RPMI7951 (cell line): ENCODE results near the gene TMEM144. TPM values are rescaled to one million over a fixed set of nuclear protein-coding genes. Genes with fewer than 3 reads are reported as not detected.

Source experiments
- DNase-seq: peaks from one replicate; pipeline ENCODE4 v3.0.0-alpha.2; 2012; ENCODE audit warnings: low read depth
- total RNA-seq: library from RNA; depleted of rRNA; stranded (reverse); fragments of >200 nt; shearing (Covaris generic); gene quantifications from 2 replicates; pipeline ENCODE4 v1.2.3, GENCODE V29; 2014; rRNA removed

Gene TMEM144
- 0.78 and 2.5 TPM in 2 replicates for total RNA-seq

DNA sequence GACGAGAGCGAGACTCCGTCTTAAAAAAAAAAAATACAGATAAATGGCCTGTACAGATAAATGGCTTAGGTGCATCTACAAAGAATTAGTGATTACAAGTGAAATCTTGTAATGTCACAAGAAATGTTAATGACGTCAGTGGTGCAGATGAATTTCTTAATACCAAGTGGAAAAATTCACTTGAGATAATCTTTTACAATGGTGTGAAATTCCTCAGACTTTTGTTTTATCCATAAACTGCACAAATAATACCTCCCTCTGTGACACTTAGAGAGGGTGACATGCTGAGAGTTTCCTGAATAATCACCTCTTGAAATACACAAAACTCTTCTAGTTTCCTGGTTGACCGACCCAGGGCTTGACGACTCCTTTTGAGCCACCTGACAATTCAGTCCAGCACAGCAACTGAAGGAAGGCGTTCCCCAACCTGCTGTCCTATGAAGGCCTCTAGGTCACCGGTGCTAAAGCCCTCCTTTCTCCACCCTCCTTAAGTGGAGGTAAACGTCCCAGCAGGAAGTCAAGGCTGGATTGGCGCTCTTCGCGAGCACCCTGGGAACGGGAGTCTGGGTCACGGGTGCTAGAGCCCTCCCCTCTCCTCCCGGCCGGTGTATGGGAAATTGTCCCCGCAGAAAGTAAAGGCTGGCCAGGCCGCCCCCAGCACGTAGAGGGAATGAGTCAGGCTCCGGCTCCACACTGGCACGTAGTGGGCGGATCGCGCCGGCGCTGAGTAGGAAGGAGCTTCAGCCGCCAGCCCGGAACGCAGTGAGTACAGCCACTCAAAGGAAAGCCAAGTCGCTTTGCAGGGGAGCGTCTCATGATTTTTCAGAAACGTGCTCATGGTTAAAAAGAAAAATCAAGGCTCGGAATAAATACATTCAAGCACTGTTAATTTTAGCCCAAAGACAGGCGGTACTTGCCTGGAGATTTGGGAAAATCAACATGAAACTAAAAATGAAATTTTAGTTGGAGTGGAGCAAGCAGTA is at the start of gene TMEM144:
TMEM144 (plus strand) TSS at position 662 of the 983 bp plus-strand sequence. CDS start 2,182 bp downstream, outside the sequence.
- DNase-seq: peak; percentile 85

DNA sequence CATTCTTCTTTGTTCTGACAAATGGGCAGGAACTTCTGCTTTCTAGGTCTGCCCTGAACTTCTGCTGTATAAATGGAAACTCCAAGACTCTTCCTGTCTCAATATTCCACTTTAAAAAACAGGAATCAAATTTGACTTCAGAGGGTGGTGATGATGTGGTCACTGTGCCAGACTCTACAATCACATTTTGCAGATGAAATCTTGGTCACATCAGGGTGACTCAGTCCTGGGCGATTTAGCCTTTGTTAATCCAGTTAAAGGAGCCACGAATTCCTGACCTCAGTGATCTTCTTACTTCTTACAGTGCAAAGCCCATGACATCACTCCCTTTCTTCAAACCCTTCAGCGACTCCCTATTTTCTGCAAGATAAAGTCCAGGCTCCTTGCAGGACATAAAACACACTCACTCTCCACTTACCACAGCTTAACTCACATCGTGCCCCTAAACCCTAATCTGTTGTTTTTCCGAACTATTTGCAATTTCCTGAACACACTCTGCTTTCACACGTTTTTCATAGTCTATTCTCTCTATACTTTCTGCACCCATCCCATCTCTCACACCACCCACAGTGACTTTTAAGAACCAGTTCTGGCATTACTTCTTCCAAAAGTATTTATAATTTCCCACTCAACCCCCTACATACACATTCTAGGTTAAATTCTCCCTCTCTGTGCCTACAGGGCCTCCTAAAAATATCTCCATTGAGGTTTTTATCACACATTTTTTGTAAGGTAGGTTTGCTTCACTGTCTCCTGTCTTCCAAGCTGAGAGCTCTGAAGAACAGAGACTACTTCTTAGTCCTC is 48.5 kb upstream of the TMEM144 start:
- DNase-seq: peak; percentile 89

DNA sequence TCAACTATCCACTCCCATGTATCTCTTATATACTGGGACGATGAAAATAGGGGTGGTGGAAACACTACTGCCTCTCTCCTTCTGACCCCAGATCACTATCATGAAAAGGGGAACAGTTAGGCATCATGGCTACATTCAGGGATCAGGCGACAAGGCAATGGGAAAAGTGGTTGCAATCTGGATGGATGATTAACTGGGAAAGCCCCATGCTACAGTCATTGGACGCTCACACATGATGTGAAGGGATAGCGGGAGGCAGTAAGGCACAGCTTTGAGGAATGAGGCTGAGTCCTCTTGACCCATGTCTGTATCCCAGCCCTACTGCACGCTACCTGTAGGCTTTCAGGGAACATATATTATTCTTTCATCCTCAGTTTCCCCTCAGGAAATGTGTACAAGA is 47.7 kb upstream of the TMEM144 start:
- DNase-seq: peak; percentile 37

DNA sequence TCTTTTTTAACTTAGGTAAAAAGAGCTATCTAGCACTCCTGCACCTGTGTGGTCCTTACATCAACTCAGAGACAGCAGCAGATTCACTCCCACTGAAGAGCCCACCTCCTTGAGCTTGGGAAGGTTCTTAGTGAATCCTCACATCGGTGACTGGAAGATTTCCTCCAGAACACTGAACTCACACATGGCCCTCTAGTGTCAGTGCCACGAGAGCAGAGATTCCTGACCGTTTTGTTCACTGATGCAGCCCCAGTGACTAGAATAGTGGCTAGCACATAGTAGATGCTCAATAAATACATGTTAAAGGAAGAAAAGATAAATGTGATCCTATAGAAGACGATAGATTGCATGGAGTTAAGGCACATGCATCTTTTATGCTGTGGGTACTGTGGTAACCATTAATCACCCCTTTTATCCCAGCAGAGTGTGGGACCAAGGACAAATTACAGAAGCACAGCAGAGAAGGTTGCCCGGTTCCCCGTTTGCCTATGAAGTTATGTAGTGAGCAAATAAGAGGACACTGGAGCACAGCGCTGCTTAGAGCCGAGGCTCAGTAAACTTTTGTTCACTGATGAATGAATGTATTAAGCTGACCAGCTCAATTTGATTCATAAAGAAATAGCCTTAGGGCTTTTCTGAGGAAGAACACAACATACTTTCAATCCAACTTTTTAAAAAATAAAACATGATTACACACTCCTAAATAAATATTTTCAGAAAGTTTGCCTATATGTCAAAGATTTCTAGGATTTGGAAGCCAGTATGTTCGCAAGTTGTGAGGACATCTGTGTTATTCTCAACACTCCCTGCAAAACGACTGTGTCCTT is 46.1 kb upstream of the TMEM144 start:
- DNase-seq: peak; percentile 26

DNA sequence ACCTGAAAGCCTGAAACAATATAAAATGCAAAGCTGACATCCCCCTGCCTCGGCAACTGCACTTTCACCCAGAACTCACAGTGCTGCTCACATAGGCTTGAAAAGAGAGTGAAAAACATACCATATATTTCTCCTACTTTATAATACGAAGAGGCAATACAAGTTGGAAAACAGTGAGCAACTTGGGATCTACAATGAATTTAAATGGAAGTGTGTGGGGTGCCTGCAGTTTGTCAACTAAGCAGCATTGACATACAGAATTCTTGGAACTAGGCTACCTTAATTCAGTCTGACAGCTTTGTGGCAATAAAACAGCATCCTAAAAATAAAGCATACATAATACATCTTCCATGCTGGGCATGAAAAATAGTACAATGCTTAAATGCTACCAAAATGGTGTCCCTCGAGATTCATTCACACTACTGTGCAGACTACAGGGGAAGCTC is 45.5 kb upstream of the TMEM144 start:
- DNase-seq: no peak

DNA sequence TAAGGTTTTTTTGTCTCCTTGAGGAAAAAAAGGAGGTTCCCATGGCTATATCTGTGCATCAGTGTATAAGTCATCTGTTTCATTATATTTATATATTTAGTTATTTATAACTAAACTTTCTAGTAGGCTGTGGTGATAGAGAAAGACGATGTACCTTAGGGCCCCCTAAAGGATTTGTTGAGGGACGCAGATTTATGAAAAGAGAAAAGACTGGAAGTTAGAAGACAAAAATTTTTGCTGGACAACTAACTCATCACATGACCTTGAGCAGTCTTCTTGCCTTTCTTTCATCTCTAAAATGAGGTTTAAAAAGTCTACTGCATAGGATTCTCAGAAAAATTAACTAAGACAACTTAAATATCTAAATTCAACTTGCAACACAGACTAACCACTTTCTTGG is 43.6 kb upstream of the TMEM144 start:
- DNase-seq: no peak

DNA sequence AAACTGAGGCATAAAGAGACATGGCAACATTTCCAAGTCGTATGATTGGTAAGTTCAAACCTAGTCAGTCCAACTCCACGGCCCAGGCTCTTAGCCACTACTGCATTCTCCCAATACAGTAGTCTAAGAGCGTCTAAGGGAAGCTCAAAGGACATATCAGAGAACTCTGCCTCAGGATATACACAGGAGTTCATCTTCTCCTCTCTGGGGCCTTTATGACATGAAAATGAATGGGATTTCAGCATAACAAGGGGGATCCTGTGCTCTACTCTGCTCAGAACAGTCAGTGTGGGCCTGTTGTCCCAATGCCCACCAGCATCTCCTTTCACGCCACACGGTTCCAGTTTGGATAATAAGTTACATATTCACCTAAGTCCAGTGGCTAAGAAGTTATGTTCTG is 41.7 kb upstream of the TMEM144 start:
- DNase-seq: no peak

DNA sequence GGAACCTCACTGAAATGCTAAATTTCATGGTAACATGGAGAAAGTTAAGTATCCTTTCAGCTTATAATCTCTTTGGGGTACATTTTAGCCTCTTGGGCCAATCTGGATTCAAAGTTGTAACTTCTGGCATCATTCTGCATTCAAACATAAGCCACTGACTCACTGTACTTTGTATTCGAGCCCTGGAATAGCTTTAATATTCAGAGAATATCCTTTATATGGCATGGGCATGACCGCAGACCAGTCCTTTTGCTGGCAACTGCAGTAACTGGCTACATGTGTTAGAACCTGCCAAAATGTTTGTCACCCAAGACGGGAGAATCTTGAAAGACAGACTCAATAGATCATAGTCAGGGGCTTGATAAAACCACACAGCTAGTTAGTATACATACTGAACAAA is 40.8 kb upstream of the TMEM144 start:
- peak; percentile 15 for DNase-seq

DNA sequence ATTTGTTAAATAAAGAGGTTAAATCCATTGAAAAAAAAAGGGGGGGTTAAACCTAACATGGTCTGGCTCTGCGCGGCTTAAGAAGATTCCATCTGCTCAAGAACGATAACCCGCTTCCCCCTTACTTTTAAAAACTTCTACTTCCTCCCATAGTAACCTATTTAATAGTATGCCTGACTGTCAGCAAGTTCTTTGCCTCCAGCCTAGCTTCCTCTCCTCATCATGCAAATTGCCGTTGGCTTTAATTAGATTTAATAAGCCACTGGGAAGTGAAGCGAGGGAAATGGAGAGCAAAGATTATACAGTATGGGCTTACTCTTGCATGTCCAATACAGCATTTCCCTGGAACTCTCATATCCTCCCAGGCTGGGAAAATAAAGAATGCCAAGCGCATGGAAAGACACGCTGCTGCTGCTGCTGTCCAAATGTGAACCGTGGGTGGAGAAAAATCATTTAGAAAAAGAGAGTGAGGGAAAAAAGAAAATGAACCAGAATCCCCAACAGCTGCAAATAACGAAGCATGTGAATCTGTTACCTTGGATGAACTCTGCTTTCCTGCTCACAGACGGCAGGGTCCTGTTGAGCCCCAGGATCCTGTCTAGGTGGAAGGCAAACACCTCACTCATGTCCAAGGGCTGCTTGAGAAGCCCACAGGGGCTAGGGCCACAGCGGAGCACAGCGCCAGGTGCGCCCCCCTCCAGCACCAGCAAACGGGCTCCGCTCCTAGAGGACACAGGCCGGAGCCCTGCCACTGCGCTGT is 40.2 kb upstream of the TMEM144 start:
- peak; percentile 20 for DNase-seq

DNA sequence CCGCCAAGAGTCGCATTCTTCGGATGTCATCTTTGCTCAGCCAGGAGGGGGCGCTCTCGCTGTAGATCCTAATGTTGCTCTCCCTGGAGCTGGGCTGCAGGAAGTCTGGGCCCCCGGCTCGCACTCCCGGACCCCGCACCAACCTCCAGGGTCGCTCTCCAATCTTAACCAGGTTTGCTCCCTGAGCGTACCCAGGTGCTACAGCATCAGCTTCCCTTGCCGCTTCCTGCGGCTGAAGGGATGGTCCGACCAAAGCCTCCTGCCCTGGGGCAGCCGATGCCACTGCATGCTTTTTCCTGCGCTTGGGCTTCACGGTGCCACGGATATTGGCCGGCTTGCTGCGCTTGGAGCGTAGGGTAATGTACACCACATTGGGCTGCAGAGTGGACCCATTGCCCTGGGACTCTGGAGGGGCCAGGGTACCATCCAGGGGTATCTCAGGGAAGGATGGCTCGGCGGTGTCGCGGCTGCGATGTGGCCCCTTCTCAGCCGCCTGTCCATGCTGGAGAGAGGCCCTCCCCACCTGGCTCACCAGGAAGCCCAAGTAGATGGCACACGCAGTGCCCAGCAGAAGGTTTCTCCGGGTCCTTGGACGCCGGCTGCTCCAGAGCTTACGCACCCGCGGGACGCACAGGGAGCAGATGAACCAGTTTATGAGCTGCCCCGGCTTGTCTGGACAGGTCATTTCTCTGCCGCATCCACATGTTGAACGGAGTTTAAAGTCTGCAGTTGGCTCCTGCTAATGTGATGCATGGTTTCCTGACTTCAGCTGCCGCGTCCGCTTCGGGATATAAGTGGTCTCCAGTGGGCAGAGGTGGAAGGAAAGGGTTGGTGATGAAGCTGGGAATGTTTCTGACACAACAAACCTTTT is 39.4 kb upstream of the TMEM144 start:
- peak; percentile 15 for DNase-seq

DNA sequence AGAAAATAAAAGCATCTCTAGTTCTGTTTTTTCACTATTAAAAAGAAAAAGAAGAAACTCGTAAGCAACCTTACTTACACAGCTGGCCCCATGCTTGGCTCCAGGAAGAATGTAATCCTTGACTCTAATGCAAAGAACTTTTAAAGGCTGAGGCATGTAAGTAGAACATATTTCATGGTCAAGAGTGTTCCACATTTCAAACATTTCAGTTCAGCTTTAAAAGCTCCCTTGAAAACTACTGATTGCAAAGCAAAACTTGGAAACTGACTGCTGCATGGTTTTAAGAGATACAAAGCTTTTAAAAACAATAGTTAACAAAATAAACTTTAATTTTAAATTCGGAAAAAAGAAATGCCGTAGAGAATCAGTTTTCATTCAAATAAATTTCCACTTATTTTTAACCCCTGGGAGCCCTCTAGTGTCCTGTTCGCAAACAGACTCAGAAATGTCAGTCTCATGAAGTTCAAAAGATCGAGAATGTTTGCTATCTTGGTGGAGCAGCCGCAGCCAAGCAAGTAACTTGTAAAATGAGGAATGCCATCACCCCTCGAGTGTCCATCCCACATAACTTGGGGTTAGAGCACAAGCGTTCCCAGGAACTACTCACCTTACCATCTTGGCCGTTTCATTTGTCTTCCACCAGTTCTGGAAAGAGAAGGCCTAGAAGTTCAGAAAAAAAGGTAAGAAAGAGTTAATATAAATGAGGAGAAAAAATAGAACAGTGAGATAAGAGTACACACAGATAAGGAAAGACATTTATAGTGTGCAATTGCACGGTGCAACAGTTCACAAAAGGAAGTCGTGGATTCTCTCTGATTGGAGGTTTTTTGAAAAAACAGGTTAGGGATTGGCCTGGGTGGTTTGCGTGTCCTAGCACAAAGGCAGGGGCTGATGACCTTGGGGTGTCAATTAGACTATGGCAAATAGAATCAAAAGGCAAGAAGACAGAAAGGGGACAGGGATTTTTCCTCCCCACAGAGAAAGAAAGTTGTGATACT is 37.7 kb upstream of the TMEM144 start, which contains the start of gene GASK1B:
GASK1B (minus strand) TSS at position 765 of the 998 bp plus-strand sequence. CDS start 1,650 bp downstream, outside the sequence.
- peak; percentile 54 for DNase-seq

DNA sequence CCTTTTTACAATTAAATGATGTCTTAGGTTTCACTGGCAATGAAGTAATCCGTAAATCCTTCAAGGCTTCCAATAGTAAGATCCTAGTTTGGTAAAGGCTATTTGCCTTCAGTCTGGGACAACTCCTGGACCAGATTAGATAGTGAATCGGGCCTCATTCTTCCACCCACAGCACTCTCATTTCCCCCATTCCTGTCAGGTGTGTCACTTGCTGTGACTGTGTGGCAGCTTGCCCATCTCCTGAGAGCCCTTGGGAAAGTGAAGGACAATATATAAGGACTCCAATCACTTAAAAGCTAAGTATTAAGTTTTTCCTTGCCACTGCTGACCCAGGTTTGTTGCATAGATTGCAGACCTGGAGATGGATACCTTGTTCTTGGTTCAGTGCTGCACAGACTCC is 34.2 kb upstream of the TMEM144 start:
- peak; percentile 16 for DNase-seq

DNA sequence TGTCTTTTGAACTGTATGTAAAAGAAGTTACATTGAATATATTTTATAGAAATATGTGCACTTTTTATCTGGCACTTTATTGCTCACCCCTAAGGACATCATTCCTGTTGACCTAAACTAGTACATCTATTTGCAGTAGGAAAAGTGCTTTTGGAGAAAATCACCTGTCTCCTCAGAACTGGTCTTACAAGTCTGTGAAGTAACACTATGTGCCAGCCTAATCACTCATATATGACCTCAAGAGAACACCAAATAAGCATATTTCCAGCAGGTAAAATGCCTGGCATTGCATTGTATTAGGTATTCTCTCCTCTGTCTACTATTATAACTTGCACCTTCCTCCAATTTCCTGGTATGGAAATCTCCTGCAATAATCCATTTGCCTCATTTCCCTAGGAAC is 33.5 kb upstream of the TMEM144 start:
- DNase-seq: no peak

DNA sequence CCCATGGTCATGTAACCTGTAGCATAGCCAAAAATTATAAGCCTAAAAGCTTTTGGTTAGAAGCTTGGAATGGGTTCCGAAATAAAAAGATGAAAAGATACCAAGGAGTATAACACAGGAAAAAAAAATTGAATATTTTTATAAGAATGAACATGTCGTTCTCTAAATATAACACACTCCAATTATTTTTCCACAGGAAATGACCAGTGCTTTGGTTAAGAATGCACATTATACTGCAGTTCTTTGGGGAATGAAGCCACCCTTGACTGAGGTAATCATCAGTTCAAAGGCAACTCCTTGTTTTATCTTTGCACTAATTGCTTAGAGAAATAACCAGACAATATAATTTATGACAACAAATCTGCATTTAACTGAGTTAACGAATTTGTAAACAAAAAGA is 30.8 kb upstream of the TMEM144 start:
- no peak for DNase-seq

DNA sequence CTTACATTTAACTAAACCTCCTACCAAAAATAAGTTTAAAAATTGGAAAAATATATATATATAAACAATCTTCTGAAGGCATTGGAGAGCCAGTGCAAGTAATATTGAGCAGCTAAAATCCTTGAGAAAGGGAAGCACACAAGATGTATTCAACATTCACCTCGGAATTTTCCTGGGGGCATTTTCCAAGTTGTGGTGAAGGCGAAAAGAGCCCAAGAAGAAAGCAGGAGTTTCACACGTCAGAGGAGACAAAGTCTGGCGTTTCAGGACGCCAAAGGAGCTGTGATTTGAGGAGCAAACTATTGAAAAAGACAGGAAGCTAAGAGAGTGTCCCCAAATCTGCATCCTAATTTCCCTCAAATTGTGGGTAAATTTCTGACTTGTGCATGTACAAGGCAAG is 28.4 kb upstream of the TMEM144 start:
- peak; percentile 58 for DNase-seq

DNA sequence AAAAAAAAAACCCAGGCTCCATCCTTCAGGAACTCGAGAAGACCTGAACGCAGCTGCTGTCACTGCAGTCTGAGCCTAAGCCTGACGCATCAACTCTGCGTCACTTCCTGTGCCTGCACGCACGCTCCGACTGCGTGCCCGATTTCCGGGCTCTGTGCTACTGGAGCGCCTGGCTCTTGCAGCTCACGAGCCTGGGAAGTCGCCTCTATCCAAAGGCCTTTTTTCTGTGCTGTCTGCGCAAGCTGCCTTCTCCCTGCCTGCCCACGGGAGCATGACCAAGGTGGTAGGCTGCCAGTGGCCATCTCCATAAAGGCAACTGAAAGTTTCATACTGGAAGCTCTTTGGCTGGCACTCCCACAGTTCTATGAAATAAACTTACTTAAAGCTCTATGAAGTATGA is 27.6 kb upstream of the TMEM144 start:
- DNase-seq: peak; percentile 84

DNA sequence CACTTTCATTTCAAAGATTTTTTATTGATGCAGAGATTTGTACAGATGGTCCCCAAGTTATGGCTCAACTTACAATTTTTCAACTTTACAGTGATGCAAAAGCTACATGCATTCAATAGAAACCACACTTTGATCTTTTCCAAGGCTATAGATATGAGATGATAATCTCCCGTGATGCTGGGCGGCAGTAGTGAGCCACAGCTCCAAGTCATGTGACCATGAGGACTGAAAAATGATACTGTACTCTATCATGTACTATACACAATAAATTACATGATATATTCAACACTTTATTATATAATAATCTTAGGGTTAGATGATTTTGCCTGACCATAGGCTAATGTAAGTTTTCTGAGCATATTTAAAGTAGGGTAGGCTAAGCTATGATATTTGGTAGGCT is 23.5 kb upstream of the TMEM144 start:
- DNase-seq: no peak

DNA sequence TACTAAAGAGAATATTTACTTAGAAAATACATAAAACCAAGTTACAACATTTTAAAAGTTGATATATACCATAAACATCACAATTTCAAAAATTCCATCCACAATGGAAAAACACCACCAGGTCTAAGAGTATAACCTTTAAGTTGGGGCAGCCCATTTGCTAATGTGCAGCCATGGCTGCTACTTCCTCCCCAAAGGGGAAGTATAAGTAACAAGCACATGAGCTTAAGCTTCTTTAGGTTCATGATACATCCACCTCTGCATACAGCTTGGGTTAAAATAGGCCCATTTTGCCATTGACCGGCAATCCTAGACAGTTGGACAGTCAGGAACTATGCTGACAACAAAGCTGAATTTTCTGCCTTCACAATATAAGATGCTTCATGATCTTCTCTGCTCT is 20.9 kb upstream of the TMEM144 start:
- DNase-seq: no peak
